ENCODE results near the gene CCDC43.
"Not testable (repeated sequence)": the region's sequence is repeated elsewhere in the genome, so short reads cannot be mapped to it uniquely, and the experiment has no call there.

CCDC43 gene

GRCh38 chr17:44689477-44690217 lies at the start of gene CCDC43:
Gene CCDC43 (minus strand): TSS chr17:44689776. CDS start chr17:44689753, 23 bp downstream.
- peak; percentile 64 for DNase-seq

- no peak for DNase-seq
Observed at GRCh38 chr17:44738214-44738906, 48.8 kb upstream of the CCDC43 start.

- DNase-seq: no peak
Observed at GRCh38 chr17:44736551-44737240, 47.1 kb upstream of the CCDC43 start.

- DNase-seq: no peak
Observed at GRCh38 chr17:44734272-44734671, 44.7 kb upstream of the CCDC43 start.

- DNase-seq: peak; percentile 42
Observed at GRCh38 chr17:44733753-44734152, 44.2 kb upstream of the CCDC43 start.

- DNase-seq: not testable (repeated sequence)
Observed at GRCh38 chr17:44726121-44726520, 36.5 kb upstream of the CCDC43 start.

GRCh38 chr17:44722254-44722653 lies 32.7 kb upstream of the CCDC43 start:
- DNase-seq: no peak

GRCh38 chr17:44719444-44719843 lies 29.9 kb upstream of the CCDC43 start:
- DNase-seq: no peak

- peak; percentile 80 for DNase-seq
Observed at GRCh38 chr17:44708401-44709263, 19.1 kb upstream of the CCDC43 start, which contains the start of gene DBF4B. Gene DBF4B (plus strand): TSS chr17:44708665. CDS start chr17:44708821, 156 bp downstream.

GRCh38 chr17:44707755-44708400 lies 18.3 kb upstream of the CCDC43 start:
- DNase-seq: no peak

GRCh38 chr17:44700288-44700687 lies 10.7 kb upstream of the CCDC43 start:
- not testable (repeated sequence) for DNase-seq

GRCh38 chr17:44693609-44694008 lies 4.0 kb upstream of the CCDC43 start:
- no peak for DNase-seq

- not testable (repeated sequence) for DNase-seq
Observed at GRCh38 chr17:44690746-44691306, 1.2 kb upstream of the CCDC43 start.

- no peak for DNase-seq
Observed at GRCh38 chr17:44688675-44689476, 700 bp downstream of the CCDC43 start.

- DNase-seq: no peak
Observed at GRCh38 chr17:44688200-44688599, 1.4 kb downstream of the CCDC43 start.

- DNase-seq: no peak
Observed at GRCh38 chr17:44687756-44688155, 1.8 kb downstream of the CCDC43 start.

- DNase-seq: not testable (repeated sequence)
Observed at GRCh38 chr17:44683303-44683702, 6.3 kb downstream of the CCDC43 start.

GRCh38 chr17:44677136-44677535 lies 12.4 kb downstream of the CCDC43 start:
- no peak for DNase-seq

- DNase-seq: no peak
Observed at GRCh38 chr17:44673893-44674292, 15.7 kb downstream of the CCDC43 start.

GRCh38 chr17:44672479-44673093 lies 17.0 kb downstream of the CCDC43 start:
- no peak for DNase-seq
